Aorta (tissue), 5 donors: ENCODE results near the gene TREX2. TPM values are rescaled to one million over a fixed set of nuclear protein-coding genes. Genes with fewer than 3 reads are reported as not detected.

Experiments
- ATAC-seq: fragments of 200-7000 bp; cut with Tn5 transposase; one replicate; pipeline ENCODE4 v1.9.1; 2022; ENCODE audit warnings: moderate library complexity; ENCODE audit not compliant: low FRiP score
- DNase-seq, 2 donors: peaks; one replicate each; pipeline ENCODE4 v3.0.0-alpha.2; 2020
- H3K27ac ChIP-seq, 2 donors: one replicate each; pipeline ENCODE4 v1.5.1; 2013; ENCODE audit warnings: low read length in 2 of 2, mild to moderate bottlenecking in 2 of 2, moderate library complexity in 2 of 2, control low read depth in 1 of 2, inconsistent platforms in 1 of 2, low read depth in 1 of 2
- H3K27me3 ChIP-seq, 2 donors: one replicate each; pipeline ENCODE4 v1.6.1; 2013; ENCODE audit warnings: control low read depth in 1 of 2, low read length in 1 of 2, mild to moderate bottlenecking in 1 of 2, moderate library complexity in 1 of 2; ENCODE audit not compliant: insufficient read depth in 2 of 2, control insufficient read depth in 1 of 2
- H3K36me3 ChIP-seq, 2 donors: one replicate each; pipeline ENCODE4 v1.6.1; 2013; ENCODE audit warnings: control low read depth in 1 of 2, low read length in 1 of 2, mild to moderate bottlenecking in 1 of 2; ENCODE audit not compliant: insufficient read depth in 2 of 2, control insufficient read depth in 1 of 2
- H3K4me1 ChIP-seq, 2 donors: one replicate each; pipeline ENCODE4 v1.6.1; 2013; ENCODE audit warnings: low read length in 2 of 2, control low read depth in 1 of 2, mild to moderate bottlenecking in 1 of 2, moderate library complexity in 1 of 2; ENCODE audit not compliant: insufficient read depth in 2 of 2, control insufficient read depth in 1 of 2
- H3K4me3 ChIP-seq, 2 donors: one replicate each; pipeline ENCODE4 v1.5.1; 2013; ENCODE audit warnings: low read length in 2 of 2, control low read depth in 1 of 2, mild to moderate bottlenecking in 1 of 2
- H3K9me3 ChIP-seq: one replicate; pipeline ENCODE4 v1.6.1; 2013; ENCODE audit warnings: mild to moderate bottlenecking, low read length; ENCODE audit not compliant: control insufficient read depth
- WGBS, 2 donors: extraction: QIAGEN DNeasy Blood & Tissue Kit; methylation state at CpG; one replicate each; pipeline ENCODE4 v1.1.7; 2013; 5-methylcytosine and 5-hydroxymethylcytosine counted together
- intact Hi-C, 2 donors: fragments of 100-400 bp; cut with DNase I; formaldehyde crosslinking; loops; one replicate each; pipeline versions ENCODE4 v1.14.2 to v1.15.0; 2022
- long read RNA-seq, 2 donors: library from polyadenylated mRNA; unstranded; transcript quantifications; one replicate each; pipeline ENCODE4 v2.0.0, GENCODE V29; 2020 to 2021
- polyA plus RNA-seq, 2 donors: library from polyadenylated mRNA; stranded (reverse); fragments of 200-250 nt; gene quantifications; one replicate each; pipeline ENCODE4 v1.2.3, GENCODE V29; 2013
- total RNA-seq, 2 donors: library from RNA; stranded (reverse); fragmentation: NEBNext Ultra II Directional; extraction: Animal tissue kit (Norgen Biotek cat#: 25700); gene quantifications; one replicate each; pipeline ENCODE4 v1.2.1, GENCODE V29; 2021
- donor health status: healthy with polysubstance abuse.
- donor health status: Bipolar disorder and iron deficiency.
- donor health status: DM: no; HTN: no; CAD: no.
- donor health status: DM: no; HTN: no; CAD: no.
- donor health status: DM: yes; HTN: yes; CAD: no.

TREX2 gene
- total RNA-seq: 1 to 10 TPM; 1.4 to 4.5 TPM
- polyA plus RNA-seq: 10 to 100 TPM in 1 of 2 donors, not detected in 1; 39.1 TPM
- long read RNA-seq, donor 1, partial matches to known transcripts: 16 of 25 reads
- long read RNA-seq, donor 1, other reads (novel, unspliced or antisense): 9 of 25 reads
- long read RNA-seq, donor 2, partial matches to known transcripts: 4 of 11 reads
- long read RNA-seq, donor 2, other reads (novel, unspliced or antisense): 7 of 11 reads

DNA sequence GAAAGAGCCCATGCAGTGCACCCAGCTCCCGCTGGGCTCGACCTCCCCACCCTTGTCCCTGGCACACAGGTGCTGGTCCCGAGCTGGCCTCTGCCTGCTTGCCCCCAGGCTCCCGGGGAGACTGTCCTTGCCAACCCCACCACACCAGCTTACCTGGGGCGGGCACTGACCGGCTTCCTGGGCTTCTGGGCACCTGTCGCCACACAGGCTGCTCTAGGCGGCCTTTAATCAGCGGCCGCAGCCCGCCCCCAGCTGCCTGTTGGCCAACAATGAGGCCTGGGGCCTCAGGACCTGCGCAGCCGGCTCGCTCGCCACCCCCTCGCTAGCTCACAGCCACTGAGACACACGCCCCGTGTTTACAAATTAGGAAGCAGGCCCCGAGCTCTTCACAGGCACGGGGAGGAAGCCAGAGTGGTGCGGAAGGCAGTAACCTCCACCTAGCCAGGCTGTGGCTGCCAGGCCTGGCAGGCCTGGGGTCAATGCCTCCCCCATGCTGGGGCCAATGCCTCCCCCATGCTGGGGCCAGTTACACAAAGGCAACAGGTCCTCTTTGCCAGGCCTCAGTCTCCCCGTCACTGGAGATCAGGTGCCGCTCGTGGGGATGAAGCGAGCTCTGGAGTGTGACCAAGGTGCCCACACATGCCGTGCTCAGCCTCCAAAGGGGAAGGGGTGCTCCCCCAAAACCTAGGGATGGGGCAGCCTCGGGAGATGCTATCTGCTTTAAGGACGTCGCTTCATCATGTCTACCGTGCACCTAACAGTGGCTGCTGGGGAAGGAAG, at the start of gene TREX2:
TSS of gene TREX2 (minus strand) at position 201 of the 780 bp plus-strand sequence. CDS start 626 bp downstream, outside the sequence.
- H3K9me3 ChIP-seq: no peaks in the 10 kb centered on the region
- DNase-seq (peak in 1 of 2 donors; percentile 67), ATAC-seq (no peak)
- no peak within 1 kb of the TSS for H3K27ac ChIP-seq
- no peaks in the 10 kb centered on the region for H3K27me3 ChIP-seq
- peaks cover 0 to 1% of the 10 kb centered on the region in 2 donors for H3K36me3 ChIP-seq
- no peaks in the 10 kb centered on the region for H3K4me1 ChIP-seq
- intact Hi-C loops: no loop called here
- WGBS, 2 donors: 88 to 90% methylated on average over 29 to 30 of the region's 30 CpGs
- H3K4me3 ChIP-seq: no peak within 1 kb of the TSS

- ATAC-seq: peak; percentile 49
- Histone ChIP-seq H3K27ac (peak overlapping the region in 1 of 2 donors; percentile 80), H3K9me3 (no peaks in the 10 kb centered on the region), H3K4me3 (peak overlapping the region; percentile 48 to 79), H3K4me1 (no peaks in the 10 kb centered on the region), H3K36me3 (no peaks in the 10 kb centered on the region), H3K27me3 (no peaks in the 10 kb centered on the region)
- WGBS, 2 donors: 4 to 37% methylated on average over 17 of the region's 17 CpGs
- intact Hi-C loops: no loop called here
- peak in 1 of 2 donors; percentile 87 for DNase-seq
These were observed 49.5 kb upstream of the TREX2 start for GRCh38 chrX:153495362-153495751.

- H3K27ac ChIP-seq: peak within 1 kb of the TSS; percentile 31 to 80
- ATAC-seq (peak; percentile 65), DNase-seq (peak; percentile 84 to 91)
These were observed 48.9 kb upstream of the TREX2 start, which contains the start of gene BGN for GRCh38 chrX:153494541-153495361. Gene BGN (plus strand): TSS chrX:153494980. CDS start chrX:153504632, 9,652 bp downstream.

DNA sequence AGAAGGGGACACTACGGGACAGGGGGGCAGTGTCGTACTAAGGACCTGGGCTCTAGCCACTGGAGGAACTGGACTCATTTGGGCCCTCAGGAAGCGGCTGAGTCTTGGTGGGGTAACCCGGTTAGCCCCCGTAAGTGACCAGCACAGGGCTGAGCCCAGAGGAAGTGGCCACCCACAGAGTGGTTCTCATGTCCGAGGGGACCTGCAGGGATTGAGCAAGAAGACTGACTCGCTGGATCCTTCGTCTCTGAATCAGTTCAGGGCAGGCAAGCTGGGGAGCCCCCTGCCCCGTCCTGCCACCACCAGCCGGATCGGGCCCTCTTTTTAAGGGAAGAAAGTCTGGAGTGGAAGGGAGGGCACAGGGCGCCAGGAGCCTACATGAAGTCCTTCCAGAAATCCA, 48.2 kb upstream of the TREX2 start:
- Histone ChIP-seq H3K4me1 (no peaks in the 10 kb centered on the region), H3K27ac (peak overlapping the region; percentile 31 to 77)
- 14 to 48% methylated on average over 12 of the region's 12 CpGs for WGBS, 2 donors

More at GRCh38 chrX:153494541-153495361, 48.9 kb upstream of the TREX2 start, which contains the start of gene BGN:
- peak within 1 kb of the TSS; percentile 48 to 79 for H3K4me3 ChIP-seq
- H3K9me3 ChIP-seq: no peaks in the 10 kb centered on the region
- H3K36me3 ChIP-seq: no peaks in the 10 kb centered on the region
- intact Hi-C loops: no loop called here
- 2 to 35% methylated on average over 29 to 40 of the region's 41 CpGs for WGBS, 2 donors
- H3K27me3 ChIP-seq: no peaks in the 10 kb centered on the region
- no peaks in the 10 kb centered on the region for H3K4me1 ChIP-seq

DNA sequence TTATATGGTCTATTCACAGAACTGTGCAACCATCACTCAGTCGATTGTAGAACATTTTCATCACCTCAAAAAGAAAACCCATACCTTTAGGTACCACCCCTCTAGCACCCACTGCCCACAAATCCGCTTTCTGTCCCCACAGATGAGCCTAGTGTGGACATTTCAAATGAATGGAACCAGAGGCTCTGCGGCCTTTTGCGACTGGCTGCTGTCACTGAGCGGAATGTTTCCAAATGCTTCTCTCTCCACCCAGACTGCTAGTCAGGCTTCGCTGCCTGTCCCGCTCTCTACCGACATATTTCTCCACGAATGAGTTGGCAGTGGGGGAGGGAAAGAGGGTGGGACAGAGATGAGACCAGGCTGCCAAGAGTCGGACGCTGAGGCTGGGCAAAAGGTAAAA, 47.2 kb upstream of the TREX2 start:
- WGBS, 2 donors: 65 to 66% methylated on average over 11 of the region's 11 CpGs
- ATAC-seq: no peak
- Histone ChIP-seq H3K4me1 (no peaks in the 10 kb centered on the region), H3K27ac (peak overlapping the region in 1 of 2 donors; percentile 31), H3K36me3 (no peaks in the 10 kb centered on the region), H3K9me3 (no peaks in the 10 kb centered on the region), H3K27me3 (no peaks in the 10 kb centered on the region), H3K4me3 (no peak overlapping the region)
- DNase-seq: no peak
- intact Hi-C loops: no loop called here

More for the DNA sequence above, 48.2 kb upstream of the TREX2 start:
- Histone ChIP-seq H3K9me3 (no peaks in the 10 kb centered on the region), H3K36me3 (no peaks in the 10 kb centered on the region), H3K4me3 (no peak overlapping the region), H3K27me3 (no peaks in the 10 kb centered on the region)
- no peak for DNase-seq
- intact Hi-C loops: no loop called here
- no peak for ATAC-seq

GRCh38 chrX:153492543-153492942, 46.7 kb upstream of the TREX2 start:
- intact Hi-C loops: no loop called here
- 86 to 87% methylated on average over 12 of the region's 12 CpGs for WGBS, 2 donors
- Histone ChIP-seq H3K4me3 (no peak overlapping the region), H3K27ac (peak overlapping the region in 1 of 2 donors; percentile 31), H3K4me1 (no peaks in the 10 kb centered on the region), H3K36me3 (no peaks in the 10 kb centered on the region), H3K27me3 (no peaks in the 10 kb centered on the region), H3K9me3 (no peaks in the 10 kb centered on the region)
- no peak for ATAC-seq
- DNase-seq: no peak

- no peaks in the 10 kb centered on the region for H3K36me3 ChIP-seq
- intact Hi-C loops: no loop called here
- ATAC-seq: no peak
- H3K4me1 ChIP-seq: no peaks in the 10 kb centered on the region
- 55 to 70% methylated on average over 10 to 11 of the region's 11 CpGs for WGBS, 2 donors
- no peaks in the 10 kb centered on the region for H3K9me3 ChIP-seq
- H3K27me3 ChIP-seq: no peaks in the 10 kb centered on the region
- peak overlapping the region in 1 of 2 donors; percentile 15 for H3K27ac ChIP-seq
- DNase-seq: no peak
- H3K4me3 ChIP-seq: no peak overlapping the region
These were observed 46.1 kb upstream of the TREX2 start for GRCh38 chrX:153491918-153492317.

GRCh38 chrX:153491351-153491914, 45.6 kb upstream of the TREX2 start:
- no peaks in the 10 kb centered on the region for H3K4me1 ChIP-seq
- WGBS, 2 donors: 40 to 56% methylated on average over 9 to 10 of the region's 10 CpGs
- peak overlapping the region in 1 of 2 donors; percentile 42 for H3K27ac ChIP-seq
- DNase-seq (no peak), ATAC-seq (no peak)
- intact Hi-C loops: no loop called here
- no peaks in the 10 kb centered on the region for H3K27me3 ChIP-seq
- H3K9me3 ChIP-seq: no peaks in the 10 kb centered on the region
- no peak overlapping the region for H3K4me3 ChIP-seq
- no peaks in the 10 kb centered on the region for H3K36me3 ChIP-seq
